ENCODE results near the gene HHAT. TPM values are rescaled to one million over a fixed set of nuclear protein-coding genes. Genes with fewer than 3 reads are reported as not detected.

The HHAT gene
- polyA plus RNA-seq, 2 of the 4 experiments (the other 2 are of a cell fraction): 3.8 to 4.5 TPM

DNA sequence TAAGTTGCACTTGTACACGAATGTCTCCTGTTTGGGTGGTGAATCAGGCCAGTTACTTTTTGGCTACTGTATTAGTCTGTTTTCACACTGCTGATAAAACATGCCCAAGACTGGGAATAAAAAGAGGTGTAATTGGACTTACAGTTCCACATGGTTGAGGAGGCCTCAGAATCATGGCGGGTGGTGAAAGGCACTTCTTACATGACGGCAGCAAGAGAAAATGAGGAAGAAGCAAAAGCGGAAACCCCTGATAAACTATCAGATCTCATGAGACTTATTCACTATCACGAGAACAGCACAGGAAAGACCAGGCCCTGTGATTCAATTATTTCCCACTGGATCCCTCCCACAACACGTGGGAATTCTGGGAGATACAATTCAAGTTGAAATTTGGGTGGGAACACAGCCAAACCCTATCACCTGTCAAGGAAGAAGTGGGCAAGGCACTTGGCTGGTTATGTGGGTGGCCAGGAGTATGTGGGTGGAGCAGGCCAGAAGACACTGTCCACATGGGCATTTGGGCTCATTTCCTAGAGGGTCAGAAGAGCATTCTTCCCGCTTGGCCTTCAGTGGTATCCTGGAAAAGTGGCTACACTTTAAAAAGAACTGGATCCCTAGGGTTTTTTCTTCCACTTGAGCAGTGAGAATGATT lies 228.8 kb downstream of the HHAT start:
- ChIA-PET POLR2A (no interaction called here), CTCF (interaction anchor here (1.8 kb wide), 1 partner anchor 576 kb away, joined by 4 read pairs; the partner anchor contains the start of gene KCNH1)
- FAIRE-seq (no peak), DNase-seq (ENCODE audit: low read depth in 1 of 2, low spot score in 1 of 2) (no peak), ATAC-seq (no peak)
- Histone ChIP-seq H3K4me2 (no peak overlapping the region), H3K4me1 (no peaks in the 10 kb centered on the region), H3K27ac (no peak overlapping the region), H3K4me3 (no peak overlapping the region), H3K9me3 (no peaks in the 10 kb centered on the region)
- TF ChIP-seq RCOR1 (IDR thresholded peaks at IDR 0.05; ENCODE audit: low read depth, low read length) (no peak), CHD4 (IDR thresholded peaks at IDR 0.05; ENCODE audit: borderline replicate concordance) (no peak), NPAS2 (CRISPR knock-in tag; IDR thresholded peaks at IDR 0.05; ENCODE audit: borderline replicate concordance) (no peak), GATA3 (IDR thresholded peaks at IDR 0.05; ENCODE audit: borderline replicate concordance) (no peak), CHD2 (IDR thresholded peaks at IDR 0.05; ENCODE audit: low read length, partially characterized antibody) (no peak), ZSCAN20 (CRISPR knock-in tag; IDR thresholded peaks at IDR 0.05) (no peak), EHF (CRISPR knock-in tag; IDR thresholded peaks at IDR 0.05) (no peak), JUNB (IDR thresholded peaks at IDR 0.05) (no peak), ESRRA (IDR thresholded peaks at IDR 0.05; ENCODE audit: borderline replicate concordance, low read length) (no peak), HEYL (CRISPR knock-in tag; IDR thresholded peaks at IDR 0.05) (no peak), HOXA7 (CRISPR knock-in tag; IDR thresholded peaks at IDR 0.05) (no peak), CBX2 (IDR thresholded peaks at IDR 0.05; ENCODE audit: borderline replicate concordance, low read depth) (no peak), FOSB (CRISPR knock-in tag; IDR thresholded peaks at IDR 0.05) (no peak), MYC (IDR thresholded peaks at IDR 0.05; ENCODE audit: borderline replicate concordance, low read length) (no peak)
- TF ChIP-seq, protein P1, sequence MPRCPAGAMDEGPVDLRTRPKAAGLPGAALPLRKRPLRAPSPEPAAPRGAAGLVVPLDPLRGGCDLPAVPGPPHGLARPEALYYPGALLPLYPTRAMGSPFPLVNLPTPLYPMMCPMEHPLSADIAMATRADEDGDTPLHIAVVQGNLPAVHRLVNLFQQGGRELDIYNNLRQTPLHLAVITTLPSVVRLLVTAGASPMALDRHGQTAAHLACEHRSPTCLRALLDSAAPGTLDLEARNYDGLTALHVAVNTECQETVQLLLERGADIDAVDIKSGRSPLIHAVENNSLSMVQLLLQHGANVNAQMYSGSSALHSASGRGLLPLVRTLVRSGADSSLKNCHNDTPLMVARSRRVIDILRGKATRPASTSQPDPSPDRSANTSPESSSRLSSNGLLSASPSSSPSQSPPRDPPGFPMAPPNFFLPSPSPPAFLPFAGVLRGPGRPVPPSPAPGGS (IDR thresholded peaks at IDR 0.05): no peak
- TF ChIP-seq, protein P2, sequence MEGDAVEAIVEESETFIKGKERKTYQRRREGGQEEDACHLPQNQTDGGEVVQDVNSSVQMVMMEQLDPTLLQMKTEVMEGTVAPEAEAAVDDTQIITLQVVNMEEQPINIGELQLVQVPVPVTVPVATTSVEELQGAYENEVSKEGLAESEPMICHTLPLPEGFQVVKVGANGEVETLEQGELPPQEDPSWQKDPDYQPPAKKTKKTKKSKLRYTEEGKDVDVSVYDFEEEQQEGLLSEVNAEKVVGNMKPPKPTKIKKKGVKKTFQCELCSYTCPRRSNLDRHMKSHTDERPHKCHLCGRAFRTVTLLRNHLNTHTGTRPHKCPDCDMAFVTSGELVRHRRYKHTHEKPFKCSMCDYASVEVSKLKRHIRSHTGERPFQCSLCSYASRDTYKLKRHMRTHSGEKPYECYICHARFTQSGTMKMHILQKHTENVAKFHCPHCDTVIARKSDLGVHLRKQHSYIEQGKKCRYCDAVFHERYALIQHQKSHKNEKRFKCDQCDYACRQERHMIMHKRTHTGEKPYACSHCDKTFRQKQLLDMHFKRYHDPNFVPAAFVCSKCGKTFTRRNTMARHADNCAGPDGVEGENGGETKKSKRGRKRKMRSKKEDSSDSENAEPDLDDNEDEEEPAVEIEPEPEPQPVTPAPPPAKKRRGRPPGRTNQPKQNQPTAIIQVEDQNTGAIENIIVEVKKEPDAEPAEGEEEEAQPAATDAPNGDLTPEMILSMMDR (IDR thresholded peaks at IDR 0.05): no peak
- 74% methylated on average over 7 of the region's 7 CpGs for WGBS (ENCODE audit: missing lambda C conversion rate)

DNA sequence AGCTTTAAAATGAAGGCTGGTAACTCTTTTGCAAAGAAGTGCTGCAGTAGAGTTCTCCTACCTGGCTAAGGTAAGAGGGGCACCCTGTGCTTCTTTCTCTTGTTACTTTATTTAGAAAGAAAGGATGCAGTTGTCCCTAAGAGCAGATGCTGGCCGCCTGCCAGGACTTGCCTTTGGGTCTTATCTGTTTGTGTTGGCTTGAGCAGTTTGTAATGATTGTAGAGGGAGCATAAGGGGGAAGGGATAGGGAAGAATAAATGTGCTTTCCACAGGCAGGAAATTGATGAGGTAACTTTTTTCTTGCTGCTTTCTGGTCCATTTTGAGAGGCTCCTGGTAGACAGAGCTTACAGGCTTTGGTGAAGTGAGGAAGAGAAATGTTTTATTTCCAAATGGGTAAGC lies 229.6 kb downstream of the HHAT start:
- FAIRE-seq: no peak

More for the DNA sequence above, 229.6 kb downstream of the HHAT start:
- ATAC-seq (no peak), DNase-seq (ENCODE audit: low read depth in 1 of 2, low spot score in 1 of 2) (no peak)
- ChIA-PET CTCF (interaction anchor here (1.8 kb wide), 1 partner anchor 576 kb away, joined by 4 read pairs; the partner anchor contains the start of gene KCNH1), POLR2A (no interaction called here)
- Histone ChIP-seq H3K9me3 (no peaks in the 10 kb centered on the region), H3K4me2 (no peak overlapping the region), H3K27ac (no peak overlapping the region), H3K4me1 (no peaks in the 10 kb centered on the region), H3K4me3 (no peak overlapping the region)
- TF ChIP-seq, protein P3, sequence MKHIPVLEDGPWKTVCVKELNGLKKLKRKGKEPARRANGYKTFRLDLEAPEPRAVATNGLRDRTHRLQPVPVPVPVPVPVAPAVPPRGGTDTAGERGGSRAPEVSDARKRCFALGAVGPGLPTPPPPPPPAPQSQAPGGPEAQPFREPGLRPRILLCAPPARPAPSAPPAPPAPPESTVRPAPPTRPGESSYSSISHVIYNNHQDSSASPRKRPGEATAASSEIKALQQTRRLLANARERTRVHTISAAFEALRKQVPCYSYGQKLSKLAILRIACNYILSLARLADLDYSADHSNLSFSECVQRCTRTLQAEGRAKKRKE (CRISPR knock-in tag; IDR thresholded peaks at IDR 0.05; ENCODE audit: low read depth): no peak
- TF ChIP-seq RFX5 (IDR thresholded peaks at IDR 0.05): no peak
- no peak for TF ChIP-seq JUNB (IDR thresholded peaks at IDR 0.05)
- no peak for TF ChIP-seq MYC (IDR thresholded peaks at IDR 0.05; ENCODE audit: borderline replicate concordance, low read length)
- no peak for TF ChIP-seq TP53 (CRISPR knock-in tag; IDR thresholded peaks at IDR 0.05)
- TF ChIP-seq, protein P4, sequence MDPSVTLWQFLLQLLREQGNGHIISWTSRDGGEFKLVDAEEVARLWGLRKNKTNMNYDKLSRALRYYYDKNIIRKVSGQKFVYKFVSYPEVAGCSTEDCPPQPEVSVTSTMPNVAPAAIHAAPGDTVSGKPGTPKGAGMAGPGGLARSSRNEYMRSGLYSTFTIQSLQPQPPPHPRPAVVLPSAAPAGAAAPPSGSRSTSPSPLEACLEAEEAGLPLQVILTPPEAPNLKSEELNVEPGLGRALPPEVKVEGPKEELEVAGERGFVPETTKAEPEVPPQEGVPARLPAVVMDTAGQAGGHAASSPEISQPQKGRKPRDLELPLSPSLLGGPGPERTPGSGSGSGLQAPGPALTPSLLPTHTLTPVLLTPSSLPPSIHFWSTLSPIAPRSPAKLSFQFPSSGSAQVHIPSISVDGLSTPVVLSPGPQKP (IDR thresholded peaks at IDR 0.05; ENCODE audit: low read depth, low read length): no peak
- no peak for TF ChIP-seq SREBF2 (IDR thresholded peaks at IDR 0.05)
- no peak for TF ChIP-seq FOSL2 (IDR thresholded peaks at IDR 0.05)
- TF ChIP-seq FOSL2 (CRISPR knock-in tag; IDR thresholded peaks at IDR 0.05): no peak
- TF ChIP-seq, protein P2 (IDR thresholded peaks at IDR 0.05): no peak
- no peak for TF ChIP-seq NFE2L2 (conservative IDR thresholded peaks at IDR 0.05; ENCODE audit: low read length)
- no peak for TF ChIP-seq MAFK (IDR thresholded peaks at IDR 0.05; ENCODE audit: partially characterized antibody)
- TF ChIP-seq HOXB13 (CRISPR knock-in tag; IDR thresholded peaks at IDR 0.05; ENCODE audit: low read depth): no peak
- no peak for TF ChIP-seq TFCP2L1 (CRISPR knock-in tag; IDR thresholded peaks at IDR 0.05)
- TF ChIP-seq JUN (IDR thresholded peaks at IDR 0.05): no peak
- TF ChIP-seq ZSCAN20 (CRISPR knock-in tag; IDR thresholded peaks at IDR 0.05): no peak
- TF ChIP-seq, protein P5, sequence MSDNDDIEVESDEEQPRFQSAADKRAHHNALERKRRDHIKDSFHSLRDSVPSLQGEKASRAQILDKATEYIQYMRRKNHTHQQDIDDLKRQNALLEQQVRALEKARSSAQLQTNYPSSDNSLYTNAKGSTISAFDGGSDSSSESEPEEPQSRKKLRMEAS (IDR thresholded peaks at IDR 0.05): no peak
- TF ChIP-seq CBX8 (IDR thresholded peaks at IDR 0.05): no peak
- no peak for TF ChIP-seq KDM5A (IDR thresholded peaks at IDR 0.05)
- 5% methylated on average over 1 of the region's 1 CpG for WGBS (ENCODE audit: missing lambda C conversion rate)
